GM18519 (cell line): ENCODE measurements around the gene TBC1D14.

Experiments used
- ATAC-seq: cut with Tn5 transposase; IDR thresholded peaks from one replicate; pipeline ENCODE4 v1.9.1; 2021; ENCODE audit warnings: mild to moderate bottlenecking, moderate library complexity; ENCODE audit not compliant: unreplicated experiment, low FRiP score

TBC1D14 gene

GRCh38 chr4:7031558-7032449 lies 122.2 kb downstream of the TBC1D14 start:
- no peak for ATAC-seq

- ATAC-seq, result no peak
These were observed 123.0 kb downstream of the TBC1D14 start for GRCh38 chr4:7032596-7032995.

DNA sequence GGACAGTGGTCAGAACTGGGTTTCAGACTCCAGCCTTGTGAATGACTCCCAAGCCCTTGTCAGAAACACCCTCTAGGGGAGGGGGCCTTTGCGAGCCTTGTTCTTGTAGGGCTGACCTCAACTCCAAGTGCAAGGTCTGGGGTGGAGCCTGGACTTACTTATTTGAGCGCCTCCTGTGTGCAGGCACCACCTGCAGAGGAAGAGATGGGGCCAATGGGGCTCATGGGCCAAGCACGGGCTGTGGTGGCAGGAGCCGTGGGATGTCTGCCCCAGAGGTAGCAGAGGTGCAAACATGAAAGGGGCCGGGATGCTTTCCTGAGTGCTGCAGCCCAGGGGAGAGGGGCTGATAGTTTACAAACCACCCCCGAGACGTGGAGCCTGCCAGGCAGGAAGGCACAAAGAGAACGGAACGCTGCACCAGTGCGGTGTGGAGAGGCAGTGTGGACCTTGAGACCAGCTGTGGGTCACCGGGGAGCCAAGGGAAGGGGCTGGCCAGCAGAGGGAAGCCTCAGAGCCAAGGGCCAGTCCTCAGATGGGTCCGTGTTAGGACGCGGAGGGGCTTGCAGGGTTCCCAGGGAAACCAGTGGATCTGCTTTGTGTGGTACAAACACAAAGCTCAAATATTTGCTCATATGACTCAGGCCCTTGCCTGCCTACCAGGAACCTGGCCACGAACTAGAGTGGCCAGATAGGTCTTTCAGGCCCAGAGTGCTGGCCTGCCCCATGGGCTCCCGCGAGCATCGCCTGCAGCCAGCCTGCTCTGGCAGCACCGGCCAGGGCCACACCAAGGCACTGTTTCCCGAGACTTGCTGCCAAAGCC lies 124.8 kb downstream of the TBC1D14 start:
- no peak for ATAC-seq

GRCh38 chr4:7037425-7037824 lies 127.8 kb downstream of the TBC1D14 start:
- ATAC-seq, result no peak

DNA sequence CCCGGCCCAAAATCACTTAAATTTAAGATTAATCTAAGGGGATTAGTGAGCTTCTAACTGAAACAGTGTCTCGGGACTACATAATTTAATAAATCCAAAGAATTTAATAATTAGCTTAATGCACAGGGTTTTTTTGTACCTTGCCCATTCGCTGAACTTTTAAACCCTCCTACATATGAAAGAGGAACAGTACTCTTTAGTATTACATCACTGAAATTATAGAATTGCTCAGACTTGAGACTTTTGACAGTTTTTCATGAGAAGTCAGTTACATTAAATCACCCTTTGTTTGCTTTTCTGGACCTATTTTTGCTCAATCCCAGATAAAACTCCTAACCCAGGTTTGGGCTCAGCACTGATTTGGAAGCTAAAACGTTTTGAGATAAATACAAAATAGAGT lies 131.1 kb downstream of the TBC1D14 start:
- no peak for ATAC-seq

GRCh38 chr4:7041246-7041645 lies 131.6 kb downstream of the TBC1D14 start:
- no peak for ATAC-seq

- no peak for ATAC-seq
These were observed 132.3 kb downstream of the TBC1D14 start for GRCh38 chr4:7041801-7042502.

DNA sequence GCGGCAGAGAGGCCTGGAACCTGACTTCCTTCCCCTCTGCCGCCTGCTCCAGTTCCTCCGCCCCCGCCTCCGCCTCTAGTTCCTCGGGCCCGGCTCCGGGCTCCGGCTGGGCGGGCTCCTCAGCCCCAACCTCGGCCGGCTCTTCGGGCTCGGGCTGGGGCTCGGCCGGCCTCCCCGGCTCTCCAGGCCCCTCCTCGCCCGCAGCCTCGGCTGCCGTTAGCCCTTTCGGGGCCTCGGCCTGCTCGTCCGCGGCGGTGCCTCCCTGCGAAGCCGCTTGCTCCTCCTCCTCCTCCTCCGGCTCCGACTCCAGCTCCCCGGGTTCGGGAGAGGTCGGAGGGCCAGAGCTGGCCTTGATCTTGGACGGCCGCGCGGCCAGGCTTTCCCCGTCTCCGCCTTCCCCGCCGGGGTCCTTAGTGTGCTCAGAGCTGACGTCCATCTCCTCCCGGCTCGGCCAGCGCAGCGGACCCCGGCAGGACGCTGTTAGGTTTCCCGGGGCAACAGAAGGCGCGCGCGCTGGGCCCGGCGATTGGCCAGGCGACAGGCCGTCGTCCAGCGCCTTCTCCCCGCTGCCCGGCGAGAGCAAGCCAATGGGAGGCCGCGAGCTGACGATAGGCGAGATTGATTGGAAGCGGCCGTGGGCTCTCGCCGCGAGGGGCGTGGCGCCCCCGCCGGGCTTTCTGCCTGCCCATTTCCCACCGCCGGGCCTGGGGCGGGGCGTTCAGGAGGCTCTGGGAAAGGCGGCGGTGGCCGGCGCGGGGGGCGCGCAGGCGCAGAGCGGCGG lies 133.1 kb downstream of the TBC1D14 start:
- ATAC-seq, result peak; percentile 68

GRCh38 chr4:7043284-7044136 lies 133.9 kb downstream of the TBC1D14 start, which contains the start of gene TADA2B:
TSS of gene TADA2B (plus strand) at chr4:7043372. CDS start at chr4:7043580, 208 bp downstream.
- ATAC-seq, result peak; percentile 4

DNA sequence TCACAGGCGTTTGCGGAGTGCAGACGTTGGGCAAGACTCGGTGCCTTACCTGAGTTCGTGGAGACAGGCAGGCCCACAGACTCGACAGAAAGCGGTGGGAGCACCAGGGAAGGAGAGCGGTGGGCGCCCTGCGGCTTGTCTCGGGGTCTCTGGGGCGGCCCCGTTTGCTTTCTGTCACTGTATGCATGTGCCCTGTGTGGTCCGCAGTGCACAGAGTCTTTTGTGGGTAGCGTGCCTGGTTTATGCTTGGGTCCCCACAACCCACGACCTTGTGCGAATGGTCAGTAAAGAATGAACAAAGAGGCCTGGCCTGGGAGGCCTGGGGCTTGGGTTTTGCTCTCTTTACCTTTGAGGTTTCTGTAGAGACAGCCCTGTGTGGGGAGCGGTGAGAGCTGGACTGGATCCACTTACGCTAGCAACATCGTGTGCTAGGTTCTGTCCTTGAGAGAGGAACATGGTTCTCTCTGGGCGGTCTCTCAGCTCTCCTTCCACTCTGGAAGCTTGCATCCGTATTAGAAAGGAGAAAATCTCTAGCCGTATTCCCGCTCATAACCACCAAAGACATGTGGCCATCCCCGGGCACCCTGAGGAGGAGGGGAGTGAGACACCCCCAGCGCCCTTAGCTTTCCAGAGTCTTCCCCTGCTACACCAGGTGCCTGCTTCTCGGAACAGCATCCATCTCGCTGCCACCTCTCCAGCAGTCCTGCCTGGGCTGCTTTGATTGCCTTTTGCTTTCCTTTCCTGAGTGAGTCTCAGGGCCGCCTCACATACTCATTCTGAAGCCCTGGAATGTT lies 134.7 kb downstream of the TBC1D14 start:
- no peak for ATAC-seq

GRCh38 chr4:7045553-7045952 lies 135.9 kb downstream of the TBC1D14 start:
- no peak for ATAC-seq

- no peak for ATAC-seq
These were observed 136.6 kb downstream of the TBC1D14 start for GRCh38 chr4:7045961-7046921.

GRCh38 chr4:7046971-7047370 lies 137.3 kb downstream of the TBC1D14 start:
- ATAC-seq, result no peak

- ATAC-seq, result no peak
These were observed 139.0 kb downstream of the TBC1D14 start for GRCh38 chr4:7048642-7049041.

- no peak for ATAC-seq
These were observed 139.7 kb downstream of the TBC1D14 start for GRCh38 chr4:7049295-7049694.

GRCh38 chr4:7049739-7050138 lies 140.1 kb downstream of the TBC1D14 start:
- no peak for ATAC-seq

DNA sequence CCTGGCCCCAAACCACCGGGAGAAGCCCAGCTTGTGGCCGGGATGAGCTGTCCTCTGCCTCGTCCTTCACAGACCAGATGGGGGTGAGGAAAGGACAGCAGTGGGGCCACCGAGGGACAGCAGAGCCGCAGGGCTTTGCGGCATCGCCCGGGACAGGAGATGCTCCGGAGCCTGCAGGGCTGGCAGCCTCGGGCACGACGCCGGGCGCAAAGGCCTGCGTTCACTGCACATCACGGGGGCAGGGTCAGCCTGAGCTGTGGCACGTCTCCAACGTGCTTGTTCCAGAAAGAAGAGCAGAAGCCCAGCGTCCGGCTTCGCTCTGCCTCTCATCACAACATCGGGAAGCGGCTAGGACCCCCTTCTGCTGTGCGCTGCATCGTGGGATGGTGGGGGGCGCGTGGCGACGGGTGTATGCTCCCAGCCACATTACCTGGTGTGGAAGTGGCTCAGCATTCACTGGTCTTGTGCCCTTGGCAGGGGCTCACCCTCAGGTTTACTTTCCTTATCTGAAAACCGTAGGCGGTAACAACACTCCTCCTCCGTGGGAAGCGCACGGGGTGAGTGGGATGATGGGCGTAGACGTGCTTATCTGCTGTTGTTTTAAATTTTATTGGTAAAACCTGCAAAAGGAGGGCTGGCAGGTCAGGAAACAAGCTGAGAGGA lies 141.0 kb downstream of the TBC1D14 start:
- ATAC-seq, result no peak
